HG03060 (cell line): ENCODE measurements around the gene ANKS1B.
"Not testable (repeated sequence)": the region's sequence is repeated elsewhere in the genome, so short reads cannot be mapped to it uniquely, and the experiment has no call there.

Experiments
- ATAC-seq: cut with Tn5 transposase; IDR thresholded peaks from one replicate; pipeline ENCODE4 v1.9.1; 2021; ENCODE audit warnings: low read depth, moderate number of reproducible peaks; ENCODE audit not compliant: unreplicated experiment

ANKS1B gene

GRCh38 chr12:99618657-99619056 is 366.1 kb downstream of the ANKS1B start:
- no peak for ATAC-seq

GRCh38 chr12:99611599-99611998 is 373.1 kb downstream of the ANKS1B start:
- no peak for ATAC-seq

- ATAC-seq = no peak
Observed at GRCh38 chr12:99611117-99611516, 373.6 kb downstream of the ANKS1B start.

GRCh38 chr12:99609455-99610181 is 375.1 kb downstream of the ANKS1B start:
- ATAC-seq = no peak

GRCh38 chr12:99600388-99600787 is 384.3 kb downstream of the ANKS1B start:
- ATAC-seq = peak; percentile 75

- no peak for ATAC-seq
Observed at GRCh38 chr12:99598785-99599184, 386.0 kb downstream of the ANKS1B start.

GRCh38 chr12:99596762-99597161 is 388.0 kb downstream of the ANKS1B start:
- no peak for ATAC-seq

- ATAC-seq = not testable (repeated sequence)
Observed at GRCh38 chr12:99577125-99577524, 407.6 kb downstream of the ANKS1B start.

- ATAC-seq = no peak
Observed at GRCh38 chr12:99573980-99574379, 410.8 kb downstream of the ANKS1B start.

- ATAC-seq = no peak
Observed at GRCh38 chr12:99567072-99567471, 417.7 kb downstream of the ANKS1B start.

GRCh38 chr12:99558109-99558508 is 426.6 kb downstream of the ANKS1B start:
- ATAC-seq = no peak

- no peak for ATAC-seq
Observed at GRCh38 chr12:99553461-99553860, 431.3 kb downstream of the ANKS1B start.

GRCh38 chr12:99552022-99552421 is 432.7 kb downstream of the ANKS1B start:
- no peak for ATAC-seq

- ATAC-seq = no peak
Observed at GRCh38 chr12:99549651-99550050, 435.1 kb downstream of the ANKS1B start.

GRCh38 chr12:99549196-99549595 is 435.5 kb downstream of the ANKS1B start:
- no peak for ATAC-seq

- no peak for ATAC-seq
Observed at GRCh38 chr12:99544457-99544856, 440.3 kb downstream of the ANKS1B start.

- peak; percentile 98 for ATAC-seq
Observed at GRCh38 chr12:99529966-99530365, 454.8 kb downstream of the ANKS1B start.

- ATAC-seq = no peak
Observed at GRCh38 chr12:99528478-99528877, 456.3 kb downstream of the ANKS1B start.

- no peak for ATAC-seq
Observed at GRCh38 chr12:99523853-99524252, 460.9 kb downstream of the ANKS1B start.

- ATAC-seq = no peak
Observed at GRCh38 chr12:99522456-99522855, 462.3 kb downstream of the ANKS1B start.

GRCh38 chr12:99521664-99522063 is 463.1 kb downstream of the ANKS1B start:
- ATAC-seq = no peak

GRCh38 chr12:99513066-99513465 is 471.7 kb downstream of the ANKS1B start:
- no peak for ATAC-seq

GRCh38 chr12:99505805-99506204 is 478.9 kb downstream of the ANKS1B start:
- ATAC-seq = no peak
